ENCODE results near the gene AAMDC.
A peak's percentile ranks its signal among the peaks of the same experiment; 100 is the strongest.

The AAMDC gene

DNA sequence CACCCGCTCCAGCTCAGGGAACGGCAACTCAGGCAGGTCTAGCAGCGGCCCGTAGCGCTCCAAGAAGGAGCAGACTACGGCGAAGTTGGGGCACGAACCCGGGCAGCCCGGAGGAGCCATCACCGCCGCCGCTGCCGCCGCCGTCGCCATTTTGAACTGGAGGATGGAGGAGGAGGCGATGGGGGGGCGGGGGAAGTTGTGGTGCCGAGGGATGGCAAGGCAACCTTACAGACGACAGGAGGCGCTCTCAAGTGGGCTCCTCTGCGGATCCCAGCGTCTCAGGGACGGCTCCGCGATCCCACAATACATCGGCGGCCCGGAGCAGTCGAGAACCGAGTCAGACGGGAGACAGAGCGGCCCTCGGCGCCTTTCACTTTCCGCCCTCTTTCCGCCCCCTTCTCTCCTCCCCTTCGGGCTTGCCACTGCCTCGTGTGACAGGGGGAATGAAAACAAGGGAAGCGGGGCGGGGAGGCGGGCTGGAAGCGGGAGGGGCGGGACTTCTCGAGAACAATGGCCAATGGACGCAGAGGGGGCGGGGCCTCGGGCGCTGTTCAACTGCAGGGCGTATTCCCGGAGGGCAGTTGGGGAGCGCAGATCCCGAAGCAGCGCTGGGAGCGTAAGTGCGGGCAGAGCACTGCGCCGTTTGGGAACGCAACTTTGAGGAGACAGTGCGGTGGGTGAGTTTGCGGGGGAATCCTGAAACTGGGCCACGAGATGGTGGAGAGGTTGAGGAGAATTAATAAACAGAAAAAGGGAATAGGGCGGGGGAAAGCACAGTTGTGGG lies at the start of gene AAMDC, which contains the start of gene RSF1:
Gene AAMDC (plus strand): TSS at position 580 of the 784 bp plus-strand sequence. CDS start 21,353 bp downstream, outside the sequence.
Gene RSF1 (minus strand): TSS at position 158 of the 784 bp plus-strand sequence. CDS start 8 bp downstream, at position 150.
- peak; percentile 99 for DNase-seq (ENCODE audit: low spot score)

DNA sequence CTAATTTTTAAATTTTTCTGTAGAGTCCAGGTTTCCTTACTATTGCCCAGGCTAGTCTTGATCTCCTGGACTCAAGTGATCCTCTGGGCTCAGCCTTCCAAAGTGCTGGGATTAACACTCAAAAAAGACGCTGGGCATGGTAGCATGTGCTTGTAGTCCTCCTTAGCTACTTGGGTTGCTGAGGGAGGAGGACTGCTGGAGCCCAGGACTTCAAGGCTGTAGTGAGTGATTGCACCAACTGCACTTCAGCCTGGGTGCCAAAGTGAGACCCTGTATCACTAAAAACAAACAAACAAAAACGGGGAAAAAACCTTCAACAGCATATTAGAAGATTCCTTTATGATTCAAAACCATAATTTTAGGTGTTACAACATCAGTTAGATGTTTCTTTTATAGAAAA lies 45.0 kb upstream of the AAMDC start:
- DNase-seq (ENCODE audit: low spot score), result no peak

DNA sequence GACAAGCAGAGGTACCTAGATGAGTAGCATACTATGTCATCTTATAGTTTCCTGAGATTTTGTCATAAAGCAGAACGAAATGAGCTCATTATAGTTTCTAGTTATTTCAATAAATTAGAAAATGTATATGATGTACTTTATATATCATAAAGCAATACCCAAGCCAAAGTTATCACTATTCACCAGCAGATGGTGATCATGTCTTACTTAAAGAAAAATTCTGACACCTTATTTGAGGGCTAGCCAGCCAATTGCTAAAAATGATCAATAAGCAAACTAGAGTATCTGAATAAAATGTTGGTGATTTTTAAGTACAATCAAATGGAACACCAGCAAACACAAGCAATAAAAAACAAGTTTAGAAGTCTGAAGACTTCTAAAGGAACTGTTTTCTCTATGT lies 44.5 kb upstream of the AAMDC start:
- DNase-seq (ENCODE audit: low spot score), result no peak

DNA sequence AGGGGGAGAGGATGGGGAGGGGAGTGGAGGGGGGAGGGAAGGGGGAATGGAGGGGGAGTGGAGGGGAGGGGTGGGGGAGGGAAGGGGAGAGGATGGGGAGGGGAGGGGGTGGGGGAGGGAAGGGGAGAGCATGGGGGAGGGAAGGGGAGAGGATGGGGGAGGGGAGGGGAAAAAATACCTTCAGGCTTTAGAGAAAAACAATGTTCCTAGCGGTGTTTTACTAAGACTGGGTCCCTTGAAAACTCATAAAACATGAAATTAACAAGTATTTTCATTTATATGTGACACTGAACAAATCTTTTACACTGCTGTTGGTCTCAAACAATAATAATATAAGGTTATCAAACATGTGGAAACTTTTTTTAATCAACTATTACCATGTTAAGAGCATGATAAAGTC lies 42.8 kb upstream of the AAMDC start:
- no peak for DNase-seq (ENCODE audit: low spot score)

DNA sequence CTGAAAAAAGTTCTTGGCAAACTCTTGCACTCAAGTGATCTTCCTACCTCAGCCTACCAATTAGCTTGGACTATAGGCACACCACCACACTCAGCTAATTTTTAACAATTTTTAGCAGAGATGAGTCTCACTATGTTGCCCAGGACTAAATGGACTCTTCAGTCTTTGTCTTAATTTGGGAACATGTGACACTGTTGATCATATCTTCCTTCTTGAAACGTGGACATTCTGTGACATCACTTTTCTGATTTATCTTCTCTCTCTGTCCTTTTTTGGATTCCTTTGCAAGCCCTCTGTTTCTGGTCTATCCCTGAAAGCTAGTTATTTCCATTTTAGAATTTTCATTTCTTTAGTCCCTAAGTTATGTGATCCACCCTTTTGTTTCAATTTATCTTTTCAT lies 42.4 kb upstream of the AAMDC start:
- no peak for DNase-seq (ENCODE audit: low spot score)

DNA sequence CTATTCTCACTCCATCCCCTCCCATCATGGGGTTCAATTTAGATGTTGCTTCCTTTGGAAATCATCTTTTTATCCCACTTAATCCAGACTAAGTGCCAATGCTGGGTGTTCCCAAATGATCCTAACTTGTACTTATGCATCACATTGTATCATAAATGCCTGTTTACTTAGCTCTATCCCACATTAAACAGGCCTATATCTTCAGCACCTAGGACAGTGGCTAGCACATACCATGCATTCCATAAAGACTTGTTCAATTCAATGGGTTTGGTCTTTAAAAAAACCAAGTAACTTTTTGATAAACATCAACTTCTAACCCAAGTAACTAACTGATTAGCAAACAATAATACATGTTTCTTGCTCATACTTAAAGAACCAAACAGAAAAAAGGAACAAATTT lies 41.0 kb upstream of the AAMDC start:
- DNase-seq (ENCODE audit: low spot score), result no peak

DNA sequence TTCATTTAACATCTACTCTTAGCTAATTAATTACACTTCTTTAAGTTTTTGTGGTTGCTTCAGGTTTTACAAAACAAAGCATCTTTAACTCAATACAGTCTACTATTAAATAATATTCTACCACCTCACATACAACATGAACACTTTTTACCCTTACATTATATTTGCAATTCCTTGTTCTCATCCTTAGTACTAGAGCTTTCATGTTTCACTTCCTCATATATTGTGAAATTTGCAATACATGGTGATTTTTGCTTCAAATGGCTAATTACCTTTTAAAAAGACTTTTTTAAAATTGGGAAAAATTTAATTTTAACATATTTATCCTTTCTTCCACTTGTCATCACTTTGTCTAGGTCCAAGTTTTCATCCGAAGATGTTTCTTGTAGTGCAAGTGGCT lies 37.9 kb upstream of the AAMDC start:
- DNase-seq (ENCODE audit: low spot score), result no peak

DNA sequence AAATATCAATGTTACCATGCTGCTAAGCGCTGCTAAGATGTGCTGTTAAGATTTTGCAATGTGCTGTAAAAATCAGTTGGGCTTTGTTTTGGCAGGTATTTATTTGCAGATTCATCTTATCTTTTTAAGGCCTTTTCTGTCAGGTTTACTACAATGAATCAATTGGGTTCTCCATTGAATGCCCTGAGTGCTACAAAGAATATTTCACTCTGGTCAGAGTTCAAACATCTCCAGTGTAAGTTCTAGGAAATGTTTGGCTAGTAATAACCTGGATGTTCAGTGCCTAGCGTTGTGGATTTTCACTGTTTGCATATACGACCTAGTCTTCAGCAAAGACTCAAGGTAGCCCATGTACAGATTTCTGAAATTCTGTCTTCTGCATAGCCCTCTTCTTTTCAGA lies 36.4 kb upstream of the AAMDC start:
- DNase-seq (ENCODE audit: low spot score), result no peak

DNA sequence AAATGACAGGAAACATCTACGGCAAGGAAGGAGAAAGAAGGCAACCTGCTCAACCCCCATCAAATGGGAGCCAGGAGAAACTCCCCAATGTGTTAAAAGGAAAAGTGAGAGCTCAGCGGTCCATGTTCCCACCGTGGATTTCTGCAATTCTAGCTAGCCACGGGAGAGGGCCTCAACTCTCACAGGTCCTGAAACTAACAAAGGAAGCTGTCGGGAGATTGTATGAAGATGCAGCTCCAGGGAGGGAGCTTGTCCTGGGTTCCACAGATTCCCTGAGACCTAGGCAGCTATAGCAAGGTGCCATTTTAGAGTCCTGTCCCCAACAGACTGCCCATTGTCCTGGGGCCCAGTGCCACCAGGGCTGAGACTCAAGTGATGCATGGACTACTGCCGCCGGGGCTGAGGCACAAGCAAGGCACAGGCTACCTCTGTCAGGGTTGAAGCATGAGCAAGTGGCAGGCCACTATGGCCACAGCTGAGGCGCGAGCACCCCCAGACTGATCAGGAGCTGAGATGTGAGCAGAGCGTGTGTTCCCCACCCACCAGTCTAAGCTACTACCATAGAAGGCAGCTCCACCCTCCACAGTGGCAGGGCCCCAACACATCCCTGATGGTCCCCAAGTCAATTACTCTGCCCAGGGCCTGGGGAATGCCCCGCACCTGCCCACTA lies 31.7 kb upstream of the AAMDC start:
- no peak for DNase-seq (ENCODE audit: low spot score)

DNA sequence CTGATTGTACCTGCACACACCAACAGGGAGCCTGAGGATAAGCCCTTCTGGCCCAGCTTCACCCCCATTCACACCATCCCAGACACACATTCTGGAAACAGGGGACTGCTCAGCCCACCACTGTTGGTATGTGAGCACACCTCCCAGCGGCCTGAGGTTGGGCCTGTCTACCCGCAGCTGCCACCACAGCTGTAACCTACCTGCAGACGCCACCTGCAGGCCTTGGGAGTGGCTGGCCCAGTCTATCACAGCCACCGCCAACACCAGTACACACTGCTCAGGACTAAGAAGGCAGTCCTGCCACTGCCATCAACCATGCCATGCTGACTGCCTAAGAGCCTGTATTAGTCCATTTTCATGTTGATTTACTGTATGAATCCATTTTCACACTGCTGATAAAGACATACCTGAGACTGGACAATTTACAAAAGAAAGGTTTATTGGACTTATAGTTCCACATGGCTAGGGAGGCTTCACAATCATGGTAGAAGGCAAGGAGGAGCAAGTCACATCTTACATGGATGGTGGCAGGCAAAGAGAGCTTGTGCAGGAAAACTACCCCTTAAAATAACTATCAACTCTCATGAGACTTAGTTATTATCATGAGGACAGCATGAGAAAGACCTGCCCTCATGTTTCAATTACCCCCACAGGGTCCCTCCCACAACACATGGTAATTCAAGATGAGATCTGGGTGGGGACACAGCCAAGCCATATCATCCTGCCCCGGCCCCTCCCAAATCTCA lies 31.0 kb upstream of the AAMDC start:
- no peak for DNase-seq (ENCODE audit: low spot score)

DNA sequence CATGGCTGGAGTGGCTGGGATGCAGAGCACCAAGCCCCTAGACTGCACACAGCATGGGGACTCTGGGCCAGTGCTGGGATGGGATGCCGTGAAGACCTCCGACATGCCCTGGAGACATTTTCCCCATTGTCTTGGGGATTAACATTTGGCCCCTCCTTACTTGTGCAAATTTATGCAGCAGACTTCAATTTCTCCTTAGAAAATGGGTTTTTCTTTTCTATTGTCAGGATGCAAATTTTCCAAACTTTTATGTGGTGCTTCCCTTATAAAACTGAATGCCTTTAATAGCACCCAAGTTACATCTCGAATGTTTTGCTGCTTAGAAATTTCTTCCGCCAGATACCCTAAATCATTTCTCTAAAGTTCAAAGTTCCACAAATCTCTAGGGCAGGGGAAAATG lies 29.6 kb upstream of the AAMDC start:
- no peak for DNase-seq (ENCODE audit: low spot score)

DNA sequence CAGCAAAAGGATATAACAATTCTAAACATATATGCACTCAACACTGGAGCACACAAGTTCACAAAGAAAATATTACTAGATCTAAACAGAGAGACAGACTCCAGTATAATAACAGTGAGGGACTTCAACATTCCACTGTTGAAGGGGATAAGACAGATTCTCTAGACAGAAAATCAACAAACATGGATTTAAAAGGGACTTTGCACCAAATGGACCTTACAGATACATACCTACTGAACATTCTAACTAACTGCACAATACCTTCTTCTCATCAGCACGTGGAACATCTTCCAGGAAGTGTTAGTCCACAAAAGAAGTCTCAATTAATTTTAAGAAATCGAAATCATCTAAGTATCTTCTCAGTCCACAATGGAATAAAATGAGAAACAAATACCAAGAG lies 27.0 kb upstream of the AAMDC start:
- DNase-seq (ENCODE audit: low spot score), result no peak

DNA sequence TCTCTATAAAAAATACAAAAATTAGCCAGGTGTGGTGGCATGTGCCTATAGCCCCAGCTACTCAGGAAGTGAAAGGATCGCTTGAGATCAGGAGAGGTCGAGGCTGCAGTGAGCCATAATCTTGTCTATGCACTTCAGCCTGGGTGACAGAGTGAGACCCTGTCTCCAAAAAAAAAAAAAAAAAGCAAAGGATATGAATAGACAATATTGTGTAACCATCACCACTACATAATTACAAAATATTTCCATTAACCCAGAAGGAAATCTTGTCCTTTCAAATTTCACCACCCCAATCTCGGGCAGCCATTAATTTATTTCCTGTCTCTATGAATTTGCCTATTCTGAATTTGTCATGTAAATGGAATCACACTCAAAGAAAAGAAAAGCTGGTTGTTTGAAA lies 21.6 kb upstream of the AAMDC start:
- DNase-seq (ENCODE audit: low spot score), result no peak

DNA sequence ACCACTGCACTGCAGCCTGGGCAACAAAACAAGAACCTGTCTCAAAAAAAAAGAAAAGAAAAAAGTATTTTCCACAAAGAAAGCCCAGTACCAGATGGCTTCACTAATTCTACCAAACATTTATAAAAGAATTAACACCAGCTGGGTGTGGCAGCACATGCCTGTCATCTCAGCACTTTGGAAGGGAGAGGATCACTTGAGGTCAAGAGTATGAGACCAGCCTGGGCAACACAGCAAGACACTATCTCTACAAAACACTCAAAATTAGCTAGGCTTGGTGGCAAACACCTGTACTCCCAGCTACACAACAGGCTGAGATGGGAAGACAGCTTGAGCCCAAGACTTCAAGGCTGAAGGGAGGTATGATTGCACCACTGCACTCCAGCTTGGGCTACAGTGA lies 20.5 kb upstream of the AAMDC start:
- DNase-seq (ENCODE audit: low spot score), result no peak

DNA sequence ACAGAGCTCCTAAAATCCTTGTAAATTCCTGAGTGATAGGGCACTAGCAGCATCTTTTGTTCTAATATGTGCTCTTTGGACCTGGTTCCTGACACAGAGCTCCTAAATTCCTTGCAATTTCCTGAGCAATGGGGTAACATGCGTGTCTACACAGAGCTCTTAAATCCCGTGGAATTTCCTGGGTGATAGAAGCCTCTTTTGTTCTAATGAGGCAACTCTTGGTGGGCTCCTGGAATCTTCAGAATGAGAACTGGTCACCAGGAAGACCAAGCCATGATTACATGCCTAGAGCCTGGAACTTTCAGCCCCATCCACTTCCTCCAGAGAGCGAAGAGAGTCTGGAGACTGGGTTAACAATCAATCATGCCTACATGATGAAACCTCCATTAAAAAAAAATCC lies 19.5 kb upstream of the AAMDC start:
- DNase-seq (ENCODE audit: low spot score), result no peak

DNA sequence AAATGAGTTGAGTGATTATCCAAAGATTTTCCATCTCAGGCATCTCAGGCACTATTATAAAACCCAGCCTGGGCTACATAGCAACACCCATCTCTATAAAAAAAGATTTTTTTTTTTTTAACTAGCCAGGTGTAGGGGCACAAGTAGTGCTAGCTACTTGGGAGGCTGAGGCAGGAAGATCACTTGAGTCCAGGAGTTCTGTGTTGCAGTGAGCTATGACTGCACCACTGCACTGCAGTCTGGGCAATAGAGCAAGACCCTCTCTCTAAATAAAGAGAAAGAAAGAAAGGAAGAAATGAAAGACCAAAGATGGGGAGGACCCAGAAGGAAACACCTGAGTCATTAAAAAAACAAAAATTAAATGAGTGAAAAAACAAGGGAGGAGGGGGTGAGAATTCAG lies 14.5 kb upstream of the AAMDC start:
- DNase-seq (ENCODE audit: low spot score), result no peak

DNA sequence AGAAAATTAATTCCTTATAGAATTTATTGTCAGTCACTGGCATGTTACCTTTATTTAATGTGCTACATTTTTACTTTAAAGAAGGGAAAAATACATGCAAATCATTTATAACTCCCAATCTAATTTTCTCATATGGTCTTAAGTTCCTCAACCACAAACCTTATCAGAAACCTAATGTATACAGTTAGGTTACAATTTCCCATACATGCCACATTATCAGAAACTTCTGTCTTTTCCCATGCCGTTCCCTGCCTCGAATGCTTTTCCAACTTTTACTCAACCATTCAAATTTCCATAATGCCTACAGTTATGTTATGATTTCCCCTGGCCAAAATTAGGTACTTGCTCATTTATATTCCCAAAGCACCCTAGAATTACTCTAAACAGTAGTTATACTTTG lies 14.0 kb upstream of the AAMDC start:
- no peak for DNase-seq (ENCODE audit: low spot score)

DNA sequence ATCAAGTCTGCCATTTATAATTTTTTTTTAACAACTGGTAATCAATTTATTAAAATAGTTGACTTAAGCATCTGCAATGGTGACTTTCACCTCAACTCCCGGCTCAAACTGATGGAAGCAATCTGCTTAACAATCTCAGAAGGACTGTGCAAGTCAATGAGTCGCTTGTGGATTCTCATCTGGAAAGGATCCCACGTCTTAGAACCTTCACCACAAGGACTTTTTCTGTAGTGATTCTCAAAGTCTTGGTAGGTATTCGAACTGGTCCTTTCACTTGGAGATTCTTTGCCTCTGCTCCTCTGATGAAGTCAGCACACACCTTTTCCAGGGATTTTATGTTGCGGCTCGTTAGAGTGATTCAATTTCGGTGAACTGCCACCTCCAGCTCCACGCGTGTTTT lies 7.7 kb upstream of the AAMDC start:
- DNase-seq (ENCODE audit: low spot score), result no peak

DNA sequence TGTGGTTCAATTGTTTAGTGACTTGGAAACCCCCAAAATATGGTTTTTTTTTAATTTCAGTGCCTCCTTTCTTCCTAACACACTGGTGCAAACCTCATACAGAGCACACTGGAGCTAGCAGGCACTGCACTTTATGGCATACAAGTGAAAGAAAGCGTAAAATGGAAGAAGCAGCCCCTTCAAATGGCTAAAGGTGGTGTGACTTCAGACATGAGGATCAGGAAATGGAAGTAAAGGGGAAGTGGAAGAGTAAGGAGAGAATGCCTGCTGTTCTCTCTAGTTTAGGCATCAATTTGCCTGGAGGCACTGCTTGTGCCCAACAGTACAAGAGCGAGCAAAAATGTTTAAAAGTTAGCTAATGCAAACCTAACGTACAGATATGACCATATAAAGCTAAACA lies 6.1 kb upstream of the AAMDC start:
- no peak for DNase-seq (ENCODE audit: low spot score)

DNA sequence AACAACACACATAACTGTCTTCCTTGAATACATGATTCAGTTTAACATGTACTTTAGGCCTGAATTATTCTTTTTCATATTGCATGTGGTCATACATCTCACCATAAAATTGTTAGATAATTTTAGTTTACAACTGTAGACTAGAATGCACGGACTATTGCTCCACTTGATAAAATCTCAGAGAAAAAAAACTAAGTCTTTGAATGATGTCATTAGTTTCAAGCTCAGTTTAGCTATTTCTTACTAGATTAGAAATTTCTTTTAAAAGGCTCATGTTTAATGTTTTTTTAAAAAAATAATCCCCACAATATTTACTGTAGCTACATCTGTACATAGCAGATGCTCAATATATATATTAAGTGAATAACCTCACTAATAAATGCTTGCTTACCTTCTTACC lies 5.5 kb upstream of the AAMDC start:
- DNase-seq (ENCODE audit: low spot score), result no peak

DNA sequence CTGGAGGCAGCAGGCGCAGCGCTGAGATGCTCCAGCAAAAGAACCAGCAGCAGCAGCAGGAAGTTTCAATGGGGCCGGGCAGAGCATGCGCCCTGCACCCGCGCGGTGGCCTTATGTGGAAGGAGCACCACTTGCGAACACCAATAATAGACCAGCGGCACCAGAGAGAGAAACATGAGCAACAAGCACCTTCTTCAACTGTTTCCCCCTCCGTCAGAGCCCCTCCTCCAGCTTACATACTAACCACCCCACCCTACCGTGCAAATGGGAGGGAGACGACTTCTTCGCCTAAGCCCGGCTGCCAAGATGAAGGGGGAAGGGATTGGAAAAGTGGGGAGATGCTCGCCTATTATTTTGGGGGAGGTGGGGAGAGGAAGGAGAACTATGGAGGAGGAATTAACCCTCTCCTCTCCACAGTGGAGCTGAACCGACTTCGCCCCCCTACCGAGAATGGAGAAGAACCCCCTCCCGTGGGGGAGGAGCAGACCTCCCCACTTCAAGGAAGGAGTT lies 1.5 kb upstream of the AAMDC start:
- peak; percentile 91 for DNase-seq (ENCODE audit: low spot score)

DNA sequence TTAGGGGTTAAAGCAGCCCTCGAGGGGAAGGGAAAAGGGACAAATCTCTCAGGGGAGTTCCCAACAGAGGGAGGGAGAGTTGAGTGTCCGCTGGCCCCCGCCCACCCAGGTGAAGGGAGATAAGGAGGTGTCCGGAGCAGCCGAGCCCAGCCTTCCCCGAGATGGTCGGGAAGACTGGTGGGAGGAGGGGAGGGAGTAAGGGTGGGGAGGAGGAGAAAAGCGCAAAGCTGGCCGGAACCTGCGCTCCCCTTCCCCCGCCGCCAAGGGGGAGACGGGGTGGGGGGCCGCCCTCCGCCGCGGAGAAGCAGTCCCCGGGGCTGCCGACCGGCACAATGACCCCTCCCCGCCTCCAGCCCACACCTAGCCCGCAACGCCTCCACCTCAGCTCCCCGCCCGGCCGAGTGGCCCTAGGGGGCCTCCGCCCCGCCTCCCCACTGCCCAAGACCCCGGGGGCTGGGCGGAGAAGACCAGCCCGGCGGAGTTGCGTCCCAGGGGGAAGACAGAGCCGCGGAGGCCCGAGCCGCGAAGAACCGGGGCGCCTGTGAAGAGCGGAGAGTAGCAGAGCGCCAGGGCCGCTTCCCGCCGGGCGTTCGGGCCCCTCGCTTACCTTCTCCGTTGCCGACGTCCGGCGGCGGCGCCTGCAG lies 901 bp upstream of the AAMDC start:
- peak; percentile 82 for DNase-seq (ENCODE audit: low spot score)

Measured in ecto neural progenitor cell (in vitro differentiated cells).